GM19239 (cell line): Measurements from ENCODE around the gene SLC35F5.
A peak's percentile ranks its signal among the peaks of the same experiment; 100 is the strongest.
"Not testable (repeated sequence)": the region's sequence is repeated elsewhere in the genome, so short reads cannot be mapped to it uniquely, and the experiment has no call there.

Experiments used
- DNase-seq: peaks from one replicate; pipeline ENCODE4 v3.0.0; 2011; ENCODE audit warnings: low spot score; ENCODE audit not compliant: insufficient read length
- FAIRE-seq: peaks from 2 replicates; lab custom pipeline; 2011; peaks lifted over from hg19 to GRCh38; lab: Jason Lieb, UNC

The SLC35F5 gene, protein sequence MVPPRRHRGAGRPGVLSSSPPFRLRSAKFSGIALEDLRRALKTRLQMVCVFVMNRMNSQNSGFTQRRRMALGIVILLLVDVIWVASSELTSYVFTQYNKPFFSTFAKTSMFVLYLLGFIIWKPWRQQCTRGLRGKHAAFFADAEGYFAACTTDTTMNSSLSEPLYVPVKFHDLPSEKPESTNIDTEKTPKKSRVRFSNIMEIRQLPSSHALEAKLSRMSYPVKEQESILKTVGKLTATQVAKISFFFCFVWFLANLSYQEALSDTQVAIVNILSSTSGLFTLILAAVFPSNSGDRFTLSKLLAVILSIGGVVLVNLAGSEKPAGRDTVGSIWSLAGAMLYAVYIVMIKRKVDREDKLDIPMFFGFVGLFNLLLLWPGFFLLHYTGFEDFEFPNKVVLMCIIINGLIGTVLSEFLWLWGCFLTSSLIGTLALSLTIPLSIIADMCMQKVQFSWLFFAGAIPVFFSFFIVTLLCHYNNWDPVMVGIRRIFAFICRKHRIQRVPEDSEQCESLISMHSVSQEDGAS

DNA sequence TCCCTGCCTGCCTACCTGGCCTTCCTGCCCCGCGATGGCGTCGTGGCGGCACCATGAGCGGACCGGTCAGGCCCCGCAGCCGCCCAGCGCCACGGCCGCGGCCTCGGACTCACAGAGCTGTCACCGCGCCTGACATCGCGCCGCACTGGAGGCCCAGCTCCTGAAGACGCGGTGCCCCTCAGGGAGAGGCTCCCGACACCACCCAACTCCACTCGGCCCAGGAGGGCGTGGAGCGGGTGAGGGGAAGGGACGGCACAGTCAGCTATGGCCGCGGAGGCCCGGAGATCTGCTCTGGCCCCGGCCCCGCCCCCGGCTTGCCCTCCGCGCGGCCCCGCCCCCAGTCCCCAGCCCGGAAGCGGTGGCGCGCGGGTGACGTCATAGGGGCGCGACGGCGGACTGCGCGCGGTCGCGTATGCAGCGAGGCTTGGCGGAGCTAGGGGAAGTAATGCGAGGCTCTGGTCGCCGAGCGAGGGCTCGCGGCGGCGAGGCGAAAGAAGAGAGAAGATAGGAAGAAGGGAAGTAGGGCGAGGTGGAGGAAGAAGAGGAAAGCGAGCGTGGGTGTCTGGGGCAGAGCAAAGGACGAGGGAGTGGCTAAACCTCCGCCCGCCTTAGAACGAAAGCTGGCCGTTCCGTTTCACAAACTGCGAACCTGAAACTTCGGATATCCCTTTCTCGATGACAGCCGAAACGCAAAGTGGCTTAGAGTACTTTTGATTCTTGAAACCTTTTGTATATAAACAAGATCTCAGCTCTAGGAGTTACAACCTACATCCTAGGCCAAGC, at the start of gene SLC35F5:
Gene SLC35F5, minus strand, starts transcription at position 288 of the 783 bp plus-strand sequence. Its CDS starts 233 bp downstream, at position 55.
- peak; percentile 95 for FAIRE-seq

DNA sequence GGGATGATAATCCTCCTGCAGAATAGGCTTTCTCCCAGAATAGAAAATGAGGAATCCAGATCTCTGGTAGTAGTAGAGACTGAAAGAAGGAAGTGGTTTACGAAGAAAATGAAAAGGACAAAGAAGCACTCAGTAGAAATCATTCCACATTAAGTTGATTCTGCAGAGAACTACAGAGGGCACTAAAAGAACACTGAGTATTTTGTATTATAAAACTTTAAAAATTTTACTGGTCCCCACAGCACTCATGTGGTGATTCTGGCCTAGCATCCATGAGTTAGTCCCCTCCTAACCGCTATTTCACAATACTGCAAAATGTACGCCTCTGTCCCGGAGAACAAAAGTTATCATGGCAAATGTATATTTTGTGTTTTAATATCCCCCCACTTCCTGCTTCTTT, 42.9 kb upstream of the SLC35F5 start:
- DNase-seq (no peak), FAIRE-seq (no peak)

More for the DNA sequence above, at the start of gene SLC35F5:
- peak; percentile 67 for DNase-seq

DNA sequence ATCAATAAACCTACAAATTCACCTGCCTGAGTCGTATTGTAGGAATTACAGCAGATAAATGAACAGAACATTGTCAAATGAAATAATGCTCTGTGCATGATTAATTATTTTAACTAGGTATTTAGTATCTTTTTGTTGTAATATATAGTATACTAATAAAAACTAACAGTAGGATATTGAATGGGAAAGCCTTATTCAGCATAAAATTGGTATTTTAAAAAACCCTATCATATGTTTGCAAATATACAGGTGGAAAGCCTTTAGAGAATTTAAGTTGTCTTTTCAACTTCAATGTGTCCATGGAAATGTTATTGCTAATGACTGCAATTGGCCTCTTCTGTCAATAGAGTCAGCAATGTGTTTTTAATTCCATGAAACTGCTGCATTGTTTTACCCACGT, 40.8 kb upstream of the SLC35F5 start:
- FAIRE-seq = no peak

DNA sequence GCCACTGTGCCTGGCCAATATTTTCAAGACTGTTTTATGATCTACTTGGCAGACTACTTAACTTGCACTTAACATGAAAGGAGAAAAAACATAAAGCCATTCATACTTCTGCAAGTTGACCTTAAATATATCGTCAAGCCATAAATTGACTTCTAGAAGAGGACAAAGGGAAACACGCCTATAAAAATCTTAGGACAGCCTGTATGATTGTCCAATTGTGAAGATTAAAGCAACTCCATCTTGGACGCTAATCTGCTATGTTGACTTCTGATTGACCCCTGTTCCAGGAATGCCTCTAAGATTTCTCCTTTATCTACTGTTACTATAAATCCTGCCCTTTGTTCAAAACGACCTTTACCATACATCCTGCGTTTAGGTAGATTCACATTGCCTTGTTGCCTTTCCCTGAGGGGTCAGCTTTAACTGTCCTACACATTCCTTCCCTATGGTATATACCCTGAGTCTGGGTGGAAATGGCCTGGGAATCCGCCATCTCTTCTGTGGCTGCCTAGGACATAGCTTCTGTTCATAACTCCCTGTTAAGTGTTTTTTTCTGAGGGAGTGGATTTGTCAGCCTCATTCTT, 40.2 kb upstream of the SLC35F5 start:
- no peak for DNase-seq
- FAIRE-seq = no peak

More for the DNA sequence above, 40.8 kb upstream of the SLC35F5 start:
- DNase-seq = no peak

DNA sequence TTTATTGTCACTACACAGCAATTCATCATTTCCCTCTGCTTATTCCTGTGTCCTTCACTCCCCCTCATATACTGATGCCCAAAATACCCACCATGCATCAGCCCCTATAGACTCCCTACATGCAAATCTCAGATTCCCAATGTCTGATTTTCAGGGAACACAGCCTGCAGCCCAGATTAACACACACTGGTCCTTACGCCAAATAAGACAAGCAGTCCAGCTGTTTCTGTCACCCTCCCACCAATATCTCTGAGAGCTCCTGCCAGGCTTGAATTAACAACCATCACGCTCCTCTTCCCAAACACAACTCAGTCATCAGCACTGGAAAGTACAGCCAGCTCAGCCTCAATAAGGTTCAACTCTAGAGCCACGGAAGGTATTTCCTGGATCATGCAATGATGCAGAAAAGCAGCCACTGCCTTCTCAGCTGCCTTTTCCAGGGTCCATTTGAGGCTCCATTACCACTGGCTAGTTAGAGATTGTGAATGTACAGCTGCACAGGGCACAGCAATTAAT, 39.0 kb upstream of the SLC35F5 start:
- DNase-seq (no peak), FAIRE-seq (no peak)

DNA sequence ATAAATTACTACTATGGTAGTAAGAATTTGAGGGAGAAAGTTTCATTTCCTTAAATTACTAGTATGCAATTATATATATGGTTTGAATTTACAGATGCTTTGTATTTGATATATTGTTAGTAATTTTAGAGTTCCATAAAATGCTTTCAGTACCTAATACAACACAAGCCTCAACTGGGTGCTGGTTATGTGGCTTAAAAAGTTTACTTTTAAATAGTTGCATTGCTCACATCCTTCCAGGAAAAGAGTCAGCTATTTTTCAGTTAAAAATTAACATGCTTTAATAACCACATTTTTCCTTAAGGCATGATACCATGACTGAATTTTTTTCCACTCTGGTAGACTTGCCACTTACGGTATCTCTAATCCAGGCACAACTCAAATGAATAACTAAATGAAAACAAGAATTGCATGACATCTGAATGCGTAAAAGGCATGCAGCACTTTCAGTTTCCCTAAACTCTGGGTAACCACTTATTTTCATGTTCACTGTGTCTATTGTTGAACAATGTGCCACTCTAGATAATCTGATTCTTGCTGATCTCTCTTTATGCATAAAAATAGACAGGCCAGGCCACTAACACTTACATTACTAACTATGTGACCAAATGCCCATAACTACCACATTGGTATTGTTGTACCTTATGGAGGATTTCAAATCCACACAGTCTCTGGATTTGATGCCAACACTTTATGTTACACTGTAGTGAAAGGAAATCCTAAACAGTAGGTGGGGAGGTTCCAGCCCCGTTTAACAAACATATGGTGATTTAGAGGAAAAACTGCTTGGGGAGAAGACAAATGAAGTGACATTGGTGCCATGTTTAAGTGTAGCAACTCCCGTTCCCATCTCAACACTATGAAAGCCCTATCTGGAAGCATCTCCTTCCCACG, 35.5 kb upstream of the SLC35F5 start:
- FAIRE-seq = peak; percentile 91
- DNase-seq = peak; percentile 20

DNA sequence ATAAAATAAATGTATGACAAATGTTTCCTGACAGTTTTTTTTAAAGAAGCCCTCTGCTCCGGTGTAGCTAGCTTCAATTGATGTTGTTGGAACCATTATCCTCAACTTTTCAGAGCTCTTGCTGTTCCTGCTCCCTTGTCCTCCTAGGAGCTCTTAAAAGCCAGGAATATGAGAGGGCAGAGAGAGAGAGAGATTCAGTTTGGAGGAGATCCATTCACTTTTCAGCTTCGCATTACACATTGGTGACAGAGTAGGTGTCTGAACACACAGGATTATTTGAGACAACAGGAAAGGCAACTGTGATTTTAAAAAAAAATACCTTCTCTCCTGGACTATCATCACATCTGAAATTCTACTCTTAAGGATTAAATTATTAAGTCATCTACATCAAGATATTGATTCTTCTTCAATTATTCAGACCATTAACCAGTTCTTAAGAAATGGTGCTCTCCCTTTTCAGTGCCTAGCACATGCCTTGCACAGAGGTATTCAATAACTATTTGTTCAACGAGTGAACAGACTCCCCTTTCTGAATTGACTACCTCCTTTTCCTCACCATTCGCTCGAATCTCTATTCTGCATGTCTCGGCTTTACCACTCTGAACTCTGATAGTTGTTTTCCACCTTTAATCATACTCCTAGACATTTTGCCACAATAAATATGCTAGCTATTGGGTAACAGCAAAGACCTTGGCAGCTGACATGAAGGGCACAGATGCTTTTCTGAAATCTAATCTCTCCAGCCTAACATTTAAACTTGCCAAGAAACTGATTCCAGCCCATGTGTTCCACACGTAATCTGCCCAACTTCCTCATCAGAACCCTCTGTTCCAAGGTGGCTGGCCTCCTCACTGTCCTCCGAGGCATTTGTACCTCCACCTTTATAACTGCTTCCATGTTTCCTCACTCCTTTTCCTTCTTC, 28.6 kb upstream of the SLC35F5 start:
- DNase-seq (no peak), FAIRE-seq (no peak)

DNA sequence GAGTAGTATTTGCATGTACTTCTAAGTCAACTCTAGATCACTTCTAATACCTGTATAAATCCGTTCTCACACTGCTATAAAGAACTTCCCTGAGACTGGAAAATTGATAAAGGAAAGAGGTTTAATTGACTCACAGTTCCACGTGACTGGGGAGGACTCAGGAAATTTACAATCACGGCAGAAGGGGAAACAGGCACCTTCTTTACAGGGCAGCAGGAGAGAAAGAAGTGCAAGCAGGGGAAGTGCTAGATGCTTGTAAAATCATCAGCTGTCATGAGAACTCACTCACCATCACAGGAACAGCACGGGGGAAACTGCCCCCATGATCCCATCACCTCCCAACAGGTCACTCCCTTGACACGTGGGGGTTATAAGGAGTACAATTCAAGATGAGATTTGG, 24.0 kb upstream of the SLC35F5 start:
- DNase-seq (no peak), FAIRE-seq (no peak)

DNA sequence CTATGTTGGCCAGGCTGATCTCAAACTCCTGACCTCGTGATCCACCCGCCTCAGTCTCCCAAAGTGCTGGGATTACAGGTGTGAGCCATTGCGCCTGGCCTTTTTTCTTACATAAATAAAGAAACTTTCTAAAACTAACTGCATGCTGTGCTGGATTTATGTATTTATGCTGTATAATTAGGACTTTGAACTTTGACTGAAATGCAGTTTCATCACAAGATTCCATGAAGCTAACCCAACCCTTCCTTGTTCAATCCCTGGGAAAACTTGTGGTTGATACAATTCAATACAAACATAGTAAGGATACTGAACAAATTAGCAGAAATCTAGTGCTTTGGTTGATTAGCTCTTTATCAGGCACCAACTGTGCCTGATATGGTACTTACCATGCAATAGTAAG, 20.9 kb upstream of the SLC35F5 start:
- FAIRE-seq (no peak), DNase-seq (no peak)

DNA sequence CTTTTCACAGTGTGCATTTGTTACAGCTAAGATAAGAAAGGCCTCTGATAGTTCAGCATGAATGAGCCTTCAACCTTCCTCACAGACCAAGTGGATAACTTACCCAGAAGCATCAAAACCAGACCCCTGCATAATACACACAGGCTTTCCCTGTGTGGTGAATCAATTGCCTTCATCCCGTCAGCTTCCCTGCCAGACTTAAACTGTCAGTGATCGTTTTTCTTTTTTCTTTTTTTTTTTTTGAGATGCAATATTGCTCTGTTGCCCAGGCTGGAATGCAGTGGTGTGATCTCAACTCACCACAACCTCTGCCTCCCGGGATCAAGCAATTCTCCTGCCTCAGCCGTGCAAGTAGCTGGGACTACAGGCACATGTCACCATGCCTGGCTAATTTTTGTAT, 20.5 kb upstream of the SLC35F5 start:
- DNase-seq (no peak), FAIRE-seq (no peak)

DNA sequence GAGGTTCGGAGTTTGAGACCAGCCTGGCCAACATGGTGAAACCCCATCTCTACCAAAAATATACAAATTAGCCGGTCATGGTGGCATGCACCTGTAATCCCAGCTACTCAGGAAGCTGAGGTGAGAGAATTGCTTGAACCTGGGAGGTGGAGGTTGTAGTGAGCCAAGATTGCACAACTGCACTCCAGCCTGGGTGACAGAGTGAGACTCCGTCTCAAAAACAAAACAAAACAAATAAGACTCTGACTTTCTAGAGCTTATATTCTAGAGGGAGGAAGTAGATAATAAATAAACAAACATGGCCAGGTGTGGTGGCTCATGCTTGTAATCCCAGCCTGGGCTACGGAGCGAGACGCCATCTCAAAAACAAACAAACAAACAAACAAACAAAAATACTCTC, 18.2 kb upstream of the SLC35F5 start:
- DNase-seq, FAIRE-seq: not testable (repeated sequence)

DNA sequence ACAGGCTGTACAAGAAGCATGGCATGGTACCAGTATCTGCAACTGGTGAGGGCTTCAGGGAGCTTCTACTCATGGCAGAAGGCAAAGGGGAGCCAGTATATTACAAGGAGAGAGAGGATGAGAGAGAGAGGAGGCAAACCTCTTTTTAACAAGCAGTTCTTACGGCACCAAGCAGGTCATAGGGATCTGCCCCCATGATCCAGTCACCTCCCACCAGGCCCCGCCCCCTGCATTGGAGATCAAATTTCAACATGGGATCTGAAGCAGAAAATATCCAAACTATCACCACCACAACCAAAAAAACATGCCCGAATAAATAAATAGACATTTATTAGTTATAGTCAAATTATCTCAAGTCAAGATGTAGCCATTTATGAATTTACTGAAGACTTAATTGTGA, 14.5 kb upstream of the SLC35F5 start:
- DNase-seq = no peak
- no peak for FAIRE-seq

DNA sequence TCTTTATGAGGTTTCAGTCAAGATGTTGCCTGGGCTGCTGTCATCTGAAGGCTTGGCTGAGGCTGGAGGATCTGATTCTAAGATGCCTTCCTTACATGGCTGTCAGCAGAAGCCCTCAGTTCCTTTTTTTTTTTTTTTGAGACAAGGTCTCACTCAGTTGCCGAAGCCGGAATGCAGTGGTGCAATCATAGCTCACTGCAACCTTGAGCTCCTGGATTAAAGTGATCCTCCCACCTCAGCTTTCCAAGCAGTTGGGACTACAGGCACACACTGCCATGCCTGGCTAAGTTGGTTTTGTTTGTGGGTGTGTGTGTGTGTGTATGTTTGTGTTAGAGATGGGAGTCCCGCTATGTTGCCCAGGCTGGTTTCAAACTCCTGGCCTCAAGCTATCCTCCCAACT, 13.1 kb upstream of the SLC35F5 start:
- FAIRE-seq (no peak), DNase-seq (no peak)

DNA sequence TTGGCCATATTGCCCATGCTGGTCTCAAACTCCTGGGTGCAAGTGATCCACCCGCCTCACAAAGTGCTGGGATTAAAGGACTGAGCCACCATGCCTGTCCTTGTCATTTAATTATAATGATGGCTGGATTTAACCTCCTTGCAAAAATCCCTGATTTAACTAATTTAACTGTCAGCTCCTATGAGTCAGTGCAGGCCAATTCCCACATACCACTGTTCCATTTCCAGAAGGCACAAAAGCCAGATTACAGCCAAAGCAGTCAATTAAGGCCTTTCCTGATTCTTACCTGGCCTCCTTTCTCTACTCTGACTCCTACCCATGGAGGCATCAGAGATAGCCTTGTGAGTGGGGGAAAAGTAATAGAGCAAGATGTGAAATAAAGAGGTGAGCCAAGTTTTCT, 12.3 kb upstream of the SLC35F5 start:
- no peak for DNase-seq
- FAIRE-seq = no peak

DNA sequence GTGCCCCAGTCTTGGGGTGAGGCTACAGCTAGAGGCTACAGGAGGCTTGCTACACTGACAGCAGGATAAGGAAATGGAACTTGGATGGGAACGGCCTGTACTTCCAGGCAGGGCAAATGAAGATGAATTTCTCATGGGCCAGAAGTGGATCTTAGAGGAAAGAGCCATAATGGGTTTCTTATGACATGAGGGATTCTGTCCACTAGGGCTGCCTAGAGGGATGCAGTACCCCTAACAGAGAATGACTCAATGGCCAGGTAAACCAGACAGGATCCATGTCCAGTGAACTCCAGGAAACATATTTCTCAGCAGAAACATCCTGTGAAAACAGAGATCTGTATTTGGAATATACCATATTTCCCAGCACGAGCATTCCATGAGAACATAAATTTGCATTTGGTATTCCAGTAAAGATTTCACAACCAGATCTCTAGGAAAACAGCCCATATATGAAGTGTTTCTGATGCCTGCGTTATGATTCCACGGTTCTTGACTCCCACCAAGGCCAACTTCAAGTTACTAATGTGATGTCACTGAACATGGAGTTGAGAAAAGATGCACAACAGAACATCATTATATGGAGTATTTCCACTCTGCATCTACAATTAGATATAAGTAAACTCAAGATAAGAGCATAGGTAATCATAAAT, 11.5 kb upstream of the SLC35F5 start:
- FAIRE-seq (no peak), DNase-seq (no peak)

DNA sequence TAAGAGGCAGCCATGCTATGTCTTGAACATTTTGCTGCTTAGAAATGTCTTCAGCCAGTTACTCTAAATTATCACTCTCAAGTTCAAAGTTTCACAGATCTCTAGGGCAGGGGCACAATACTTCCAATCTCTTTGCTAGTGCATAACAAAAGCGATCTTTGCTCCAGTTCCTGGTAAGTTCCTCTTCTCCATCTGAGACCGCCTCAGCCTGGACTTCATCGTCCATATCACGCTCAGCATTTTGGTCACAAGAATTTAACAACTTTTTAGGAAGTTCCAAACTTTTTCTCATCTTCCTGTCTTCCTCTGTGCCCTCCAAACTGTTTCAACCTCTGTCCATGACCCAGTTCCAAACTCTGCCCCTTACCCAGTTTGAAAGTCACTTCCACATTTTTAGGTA, 8.8 kb upstream of the SLC35F5 start:
- DNase-seq (no peak), FAIRE-seq (no peak)

DNA sequence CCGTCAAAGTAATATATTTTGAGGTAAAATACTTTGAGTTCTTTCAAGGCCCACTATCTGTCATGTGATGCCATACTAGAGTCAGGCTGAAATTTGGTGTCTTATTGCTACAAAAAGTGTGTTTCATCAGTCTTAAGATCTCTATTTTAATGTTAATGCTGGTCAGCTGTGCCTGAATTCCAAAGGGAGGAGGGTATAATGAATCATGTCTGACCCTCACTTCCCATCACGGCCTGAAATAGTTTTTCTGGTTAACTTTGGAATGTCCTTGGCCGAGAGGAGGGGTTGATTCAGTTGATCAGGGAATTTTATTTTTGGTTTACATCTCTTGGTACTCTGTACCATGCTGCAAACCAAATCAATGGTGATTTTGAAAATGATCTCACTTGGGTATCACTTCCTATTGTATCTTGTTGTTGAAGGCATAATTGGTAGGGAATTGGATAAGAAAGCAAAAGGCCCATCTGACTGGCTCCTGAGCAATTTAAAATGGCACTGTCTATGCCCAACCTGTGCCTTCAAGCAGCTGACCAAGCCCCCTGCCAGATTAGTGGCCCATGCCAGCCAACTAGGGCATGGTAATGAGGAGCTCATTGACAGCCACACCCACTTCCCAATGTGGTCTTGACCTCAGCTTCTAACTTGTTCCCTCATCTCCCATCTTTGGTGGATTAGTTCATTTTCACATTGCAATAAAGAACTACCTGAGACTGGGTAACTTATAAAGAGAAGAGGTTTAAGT, 6.1 kb upstream of the SLC35F5 start:
- FAIRE-seq (no peak), DNase-seq (no peak)
